Measurements from ENCODE around the gene C16orf74. TPM values are rescaled to one million over a fixed set of nuclear protein-coding genes. Genes with fewer than 3 reads are reported as not detected.

The C16orf74 gene
- total and polyA plus RNA-seq, 2 of the 13 experiments (the other 11 are each of a cell fraction or from before 2014, with no cell fraction given), result 0.13 to 0.29 TPM

- Histone ChIP-seq H3K27me3 (ENCODE audit: control insufficient read depth in 1 of 2, insufficient read depth in 2 of 2, low read length in 2 of 2) (peaks cover 37 to 71% of the 10 kb centered on the region in 2 experiments), H3K36me3 (replicated peaks in 1 of 2; ENCODE audit: control insufficient read depth in 1 of 2, insufficient read depth in 2 of 2, low read length in 2 of 2) (no peaks in the 10 kb centered on the region), H3K4me3 (replicated peaks in 1 of 3; ENCODE audit: insufficient read depth in 1 of 3, low read depth in 2 of 3, low read length in 3 of 3) (no peak overlapping the region), H4K20me1 (ENCODE audit: insufficient read depth, low read length) (peaks cover 8% of the 10 kb centered on the region; the same call in 1 of the 2 replicates), H3K27ac (ENCODE audit: extremely low read length, insufficient read depth, low read length) (no peak overlapping the region), H3K9ac (ENCODE audit: insufficient read depth, low read depth, low read length) (no peak overlapping the region), H2AFZ (ENCODE audit: low read length) (no peak overlapping the region), H3K79me2 (ENCODE audit: insufficient read depth, low read length) (no peaks in the 10 kb centered on the region), H3K9me3 (ENCODE audit: low read length) (no peaks in the 10 kb centered on the region), H3K4me2 (ENCODE audit: low read depth, low read length) (no peak overlapping the region), H3K4me1 (ENCODE audit: insufficient read depth, low read length) (0 out of 2 replicates have a peak, but pooled peaks cover 22% of the 10 kb centered on the region)
- DNase-seq (ENCODE audit: low spot score), result no peak
- ATAC-seq, result peak; percentile 2; the same call in 2 of the 3 replicates
- POLR2A ChIA-PET, result no interaction called here
- no TSS peak for BruUV-seq (replicated peaks)
- CTCF ChIA-PET (ENCODE audit: low intra/inter-chr PET ratio, low total read pairs), result no interaction called here
- 22% methylated on average over 13 of the region's 15 CpGs for WGBS (ENCODE audit: low lambda C conversion rate)
- intact Hi-C loops (cut with micrococcal nuclease; ENCODE audit: unreplicated experiment) (no loop called here), in situ Hi-C loops (cut with HindIII; ENCODE audit: extremely low pct_ligation_motif_present, low pct_unique_long_range_greater_than_20kb) (no loop called here)
- no peak for TF ChIP-seq LCORL (IDR thresholded peaks at IDR 0.05)
- TF ChIP-seq LCORL (CRISPR knock-in tag; IDR thresholded peaks at IDR 0.05), result no peak
- TF ChIP-seq PLSCR1 (CRISPR knock-in tag; IDR thresholded peaks at IDR 0.05; ENCODE audit: borderline replicate concordance), result no peak
- 0 out of 2 replicates have a peak, but pooled peaks have one; percentile 33 for TF ChIP-seq MZF1 (CRISPR knock-in tag; IDR thresholded peaks at IDR 0.05; ENCODE audit: borderline replicate concordance)
- no peak for FAIRE-seq
Observed at GRCh38 chr16:85751698-85752501, 1.0 kb upstream of the C16orf74 start.

- Histone ChIP-seq H3K79me2 (ENCODE audit: insufficient read depth, low read length) (no peaks in the 10 kb centered on the region), H3K4me2 (ENCODE audit: low read depth, low read length) (peak overlapping the region; percentile 72), H3K27me3 (ENCODE audit: control insufficient read depth in 1 of 2, insufficient read depth in 2 of 2, low read length in 2 of 2) (peaks cover 30 to 61% of the 10 kb centered on the region in 2 experiments), H2AFZ (ENCODE audit: low read length) (no peak overlapping the region), H3K4me1 (ENCODE audit: insufficient read depth, low read length) (0 out of 2 replicates have a peak, but pooled peaks cover 22% of the 10 kb centered on the region), H3K4me3 (replicated peaks in 1 of 3; ENCODE audit: insufficient read depth in 1 of 3, low read depth in 2 of 3, low read length in 3 of 3) (peak overlapping the region; percentile 38 to 64 (median 49); a peak in 4 of 6 replicates), H3K36me3 (replicated peaks in 1 of 2; ENCODE audit: control insufficient read depth in 1 of 2, insufficient read depth in 2 of 2, low read length in 2 of 2) (no peaks in the 10 kb centered on the region), H3K9me3 (ENCODE audit: low read length) (no peaks in the 10 kb centered on the region), H3K9ac (ENCODE audit: insufficient read depth, low read depth, low read length) (no peak overlapping the region), H3K27ac (ENCODE audit: extremely low read length, insufficient read depth, low read length) (no peak overlapping the region), H4K20me1 (ENCODE audit: insufficient read depth, low read length) (peaks cover 8% of the 10 kb centered on the region; the same call in 1 of the 2 replicates)
- ChIA-PET CTCF (ENCODE audit: low intra/inter-chr PET ratio, low total read pairs) (no interaction called here), POLR2A (no interaction called here)
- ATAC-seq (no peak), FAIRE-seq (no peak), DNase-seq (ENCODE audit: low spot score) (no peak)
- intact Hi-C loops (cut with micrococcal nuclease; ENCODE audit: unreplicated experiment) (no loop called here), in situ Hi-C loops (cut with HindIII; ENCODE audit: extremely low pct_ligation_motif_present, low pct_unique_long_range_greater_than_20kb) (no loop called here)
- WGBS (ENCODE audit: low lambda C conversion rate), result 37% methylated on average over 29 of the region's 51 CpGs
- no TSS peak for BruUV-seq (replicated peaks)
- peak; percentile 82 for TF ChIP-seq EZH2 (conservative IDR thresholded peaks at IDR 0.05; ENCODE audit: low read depth, low read length)
- TF ChIP-seq HNRNPLL (IDR thresholded peaks at IDR 0.05; ENCODE audit: low read depth, low read length, poor library complexity, severe bottlenecking), result peak; percentile 9
- TF ChIP-seq ZSCAN25 (CRISPR knock-in tag; IDR thresholded peaks at IDR 0.05), result no peak
- 0 out of 2 replicates have a peak, but pooled peaks have one; percentile 10 for TF ChIP-seq ZFP91 (CRISPR knock-in tag; IDR thresholded peaks at IDR 0.05; ENCODE audit: borderline replicate concordance)
- TF ChIP-seq ZNF777 (CRISPR knock-in tag; IDR thresholded peaks at IDR 0.05), result peak; percentile 47; the same call in 1 of the 2 replicates
- no peak for TF ChIP-seq ASH2L (IDR thresholded peaks at IDR 0.05; ENCODE audit: insufficient read length, low read depth, low read length)
- TF ChIP-seq TRAFD1 (CRISPR knock-in tag; IDR thresholded peaks at IDR 0.05; ENCODE audit: borderline replicate concordance), result no peak
Observed at GRCh38 chr16:85750146-85750826, 610 bp downstream of the C16orf74 start.
